ENCODE measurements around the gene IL18R1. TPM values are rescaled to one million over a fixed set of nuclear protein-coding genes. Genes with fewer than 3 reads are reported as not detected.

Gene IL18R1, protein sequence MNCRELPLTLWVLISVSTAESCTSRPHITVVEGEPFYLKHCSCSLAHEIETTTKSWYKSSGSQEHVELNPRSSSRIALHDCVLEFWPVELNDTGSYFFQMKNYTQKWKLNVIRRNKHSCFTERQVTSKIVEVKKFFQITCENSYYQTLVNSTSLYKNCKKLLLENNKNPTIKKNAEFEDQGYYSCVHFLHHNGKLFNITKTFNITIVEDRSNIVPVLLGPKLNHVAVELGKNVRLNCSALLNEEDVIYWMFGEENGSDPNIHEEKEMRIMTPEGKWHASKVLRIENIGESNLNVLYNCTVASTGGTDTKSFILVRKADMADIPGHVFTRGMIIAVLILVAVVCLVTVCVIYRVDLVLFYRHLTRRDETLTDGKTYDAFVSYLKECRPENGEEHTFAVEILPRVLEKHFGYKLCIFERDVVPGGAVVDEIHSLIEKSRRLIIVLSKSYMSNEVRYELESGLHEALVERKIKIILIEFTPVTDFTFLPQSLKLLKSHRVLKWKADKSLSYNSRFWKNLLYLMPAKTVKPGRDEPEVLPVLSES
- 0.48 to 1.3 TPM (median 1.1 TPM) in 5 replicates for total RNA-seq (2022; extraction: Qiagen RNA extraction; ENCODE audit: low read depth)

DNA sequence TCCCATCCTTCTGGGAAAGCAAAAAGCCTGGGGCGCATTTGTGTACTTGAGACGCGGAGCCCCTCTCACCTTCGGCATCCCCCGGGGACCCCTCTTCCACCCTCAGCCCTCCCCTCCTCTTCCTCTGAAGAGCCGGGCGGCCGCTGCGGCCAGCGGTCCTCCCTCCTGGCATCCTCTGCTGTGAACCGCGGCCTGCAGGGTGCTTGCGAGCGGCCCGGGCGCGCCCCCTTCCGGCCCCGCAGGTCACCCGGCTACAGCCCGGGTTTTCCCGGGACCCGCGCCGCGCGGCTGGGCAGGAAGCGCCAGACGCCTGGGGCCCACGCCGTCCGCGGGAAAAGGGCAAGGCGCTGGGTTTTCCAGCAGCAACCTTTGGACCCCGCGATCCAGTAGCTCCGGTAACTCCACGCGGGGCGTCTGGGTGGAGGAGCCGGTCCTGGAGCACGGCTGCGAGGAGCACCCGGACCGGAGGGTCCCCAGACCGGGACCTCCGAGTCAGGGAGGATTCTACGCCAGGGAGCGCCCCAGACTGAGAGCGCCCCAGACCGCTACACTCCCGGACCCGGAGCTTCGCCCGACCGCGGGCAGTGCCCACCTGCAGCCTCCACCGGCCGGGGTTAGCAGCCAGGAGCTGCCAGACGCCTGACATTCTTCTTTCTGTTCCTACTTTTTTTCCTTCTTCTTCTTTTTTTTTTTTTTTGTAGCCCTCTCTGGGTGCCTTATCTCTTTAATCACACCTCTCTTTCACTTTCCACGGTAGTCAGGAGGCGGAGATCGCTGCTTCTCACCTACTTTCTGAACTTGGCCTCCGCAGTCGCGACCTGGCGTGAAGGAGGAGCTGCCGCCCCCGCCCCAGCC, at the start of gene IL18R1:
Gene IL18R1 (plus strand): TSS at position 271 of the 855 bp plus-strand sequence. CDS start 6,865 bp downstream, outside the sequence.

DNA sequence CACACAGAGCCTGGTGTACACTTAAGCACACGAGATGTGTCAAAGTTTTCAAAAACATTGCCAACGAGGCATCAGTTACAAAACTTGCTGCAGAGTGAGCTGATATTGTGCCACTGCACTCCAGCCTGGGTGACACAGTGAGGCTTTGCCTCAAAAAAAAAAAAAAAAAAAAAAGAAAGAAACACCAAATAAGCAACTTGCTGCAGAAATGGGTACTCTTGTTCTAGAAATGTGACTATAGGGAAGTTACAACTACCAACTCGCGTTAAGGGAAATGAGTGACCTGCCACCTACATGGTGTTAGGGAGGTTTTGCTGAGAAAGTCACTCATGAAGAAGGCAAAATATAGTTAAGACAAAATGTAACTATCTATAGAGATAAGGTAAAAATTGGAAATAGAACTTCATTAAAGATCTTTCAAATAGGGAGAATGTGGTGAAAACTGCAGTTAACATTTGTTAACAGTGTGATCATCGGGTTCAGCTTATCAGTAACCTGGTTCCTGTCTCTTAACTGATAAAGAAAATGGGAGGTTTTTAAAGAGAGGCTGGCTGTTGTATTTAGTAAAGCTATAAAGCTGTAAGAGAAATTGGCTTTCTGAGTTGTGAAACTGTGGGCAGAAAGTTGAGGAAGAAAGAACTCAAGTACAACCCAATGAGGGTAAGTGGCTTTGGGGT, 44.5 kb upstream of the IL18R1 start, which contains the start of gene IL1RL1:
Gene IL1RL1 (plus strand): TSS at position 600 of the 677 bp plus-strand sequence. CDS start 26,702 bp downstream, outside the sequence.

DNA sequence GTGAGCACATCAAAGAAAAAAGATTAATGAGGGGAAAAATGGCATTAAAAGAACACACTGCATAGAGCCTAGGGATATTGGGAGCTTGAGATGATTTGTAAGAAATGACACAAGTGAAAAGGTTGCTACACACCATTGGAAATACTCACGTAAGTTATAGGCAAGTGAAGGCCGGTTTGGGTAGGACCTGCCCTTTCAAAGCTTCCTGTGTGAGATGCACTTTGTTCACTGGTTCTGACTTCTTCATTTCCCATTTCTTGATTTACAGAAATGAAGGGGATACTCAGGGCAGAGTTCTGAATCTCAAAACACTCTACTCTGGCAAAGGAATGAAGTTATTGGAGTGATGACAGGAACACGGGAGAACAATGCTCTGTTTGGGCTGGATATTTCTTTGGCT, 67.3 kb downstream of the IL18R1 start, which contains the start of gene IL18RAP:
Gene IL18RAP (plus strand): TSS at position 251 of the 400 bp plus-strand sequence. CDS start 118 bp downstream, at position 369.

Other genes starting within 250 kb of the IL18R1 start
- gene IL1R1, start 213.1 kb upstream of the IL18R1 start, total RNA-seq (2022; extraction: Qiagen RNA extraction; ENCODE audit: low read depth), result 16.2 to 31.6 TPM (median 26.8 TPM) in 5 replicates
- gene IL1RL2, start 168.8 kb upstream of the IL18R1 start, total RNA-seq (2022; extraction: Qiagen RNA extraction; ENCODE audit: low read depth), result 0.05 TPM in 1 of 5 replicates, not detected in the others
- 0.90 to 1.2 TPM (median 1.0 TPM) in 5 replicates for gene IL1RL1, start 44.2 kb upstream of the IL18R1 start, total RNA-seq (2022; extraction: Qiagen RNA extraction; ENCODE audit: low read depth)
- gene IL18RAP, start 67.4 kb downstream of the IL18R1 start, total RNA-seq (2022; extraction: Qiagen RNA extraction; ENCODE audit: low read depth), result 0.05 TPM in 1 of 5 replicates, not detected in the others
- not detected in 5 replicates for gene SLC9A4, start 117.4 kb downstream of the IL18R1 start, total RNA-seq (2022; extraction: Qiagen RNA extraction; ENCODE audit: low read depth)

Data from A549 treated with RU486 at 1 μM for 4 hours (cell line).